ENCODE data around the gene PCDHGC3. TPM values are rescaled to one million over a fixed set of nuclear protein-coding genes. Genes with fewer than 3 reads are reported as not detected.

PCDHGC3 gene
- total and polyA plus RNA-seq, 3 donors from 2014 or later, result 14.5 to 61.1 (median 29.4) TPM

DNA sequence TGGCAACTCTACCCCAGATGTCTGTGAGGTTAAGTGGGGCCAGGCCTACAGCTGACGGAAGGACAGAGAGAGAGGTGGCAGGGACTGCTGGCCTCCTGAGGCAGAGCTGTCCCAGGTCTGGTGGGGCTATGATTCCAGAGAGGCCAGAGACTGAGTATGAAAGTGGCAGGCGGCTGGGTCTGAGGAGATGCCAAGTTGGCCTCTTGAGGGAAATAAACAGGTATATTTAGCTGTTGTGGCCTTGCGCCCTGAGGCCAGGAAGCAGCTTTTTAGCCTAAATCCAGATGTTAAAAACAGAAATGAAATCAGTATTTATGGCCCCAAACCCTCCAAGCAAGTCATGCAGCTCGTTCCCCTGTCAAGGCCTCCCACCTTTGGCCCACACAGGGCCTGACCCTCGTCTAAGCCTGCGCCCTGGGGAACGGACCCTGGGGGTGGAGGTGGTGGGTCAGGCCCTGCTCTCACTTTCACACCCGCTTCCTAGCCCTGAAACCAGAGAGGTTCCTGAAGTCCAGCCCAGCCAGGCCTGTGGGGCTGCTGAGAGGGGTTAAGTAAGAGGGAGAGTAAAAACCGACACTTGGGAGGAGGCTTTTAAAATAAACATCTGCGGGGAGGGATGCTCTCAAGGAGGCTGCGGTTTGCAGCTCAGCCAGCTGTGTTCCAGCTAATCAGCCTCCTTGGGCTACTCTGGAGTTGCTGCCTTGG is 31.8 kb downstream of the PCDHGC3 start:
- Histone ChIP-seq H3K9me3 (no peaks in the 10 kb centered on the region), H3K27me3 (no peaks in the 10 kb centered on the region), H3K27ac (peak overlapping the region; percentile 27 to 71), H3K4me1 (peaks cover 14% of the 10 kb centered on the region), H3K4me3 (no peak overlapping the region), H3K36me3 (ENCODE audit: low read depth, missing control alignments) (no peaks in the 10 kb centered on the region)
- intact Hi-C loops (cut with DNase I; ENCODE audit: low total_unique reads), result no loop called here
- TF ChIP-seq, protein P1, sequence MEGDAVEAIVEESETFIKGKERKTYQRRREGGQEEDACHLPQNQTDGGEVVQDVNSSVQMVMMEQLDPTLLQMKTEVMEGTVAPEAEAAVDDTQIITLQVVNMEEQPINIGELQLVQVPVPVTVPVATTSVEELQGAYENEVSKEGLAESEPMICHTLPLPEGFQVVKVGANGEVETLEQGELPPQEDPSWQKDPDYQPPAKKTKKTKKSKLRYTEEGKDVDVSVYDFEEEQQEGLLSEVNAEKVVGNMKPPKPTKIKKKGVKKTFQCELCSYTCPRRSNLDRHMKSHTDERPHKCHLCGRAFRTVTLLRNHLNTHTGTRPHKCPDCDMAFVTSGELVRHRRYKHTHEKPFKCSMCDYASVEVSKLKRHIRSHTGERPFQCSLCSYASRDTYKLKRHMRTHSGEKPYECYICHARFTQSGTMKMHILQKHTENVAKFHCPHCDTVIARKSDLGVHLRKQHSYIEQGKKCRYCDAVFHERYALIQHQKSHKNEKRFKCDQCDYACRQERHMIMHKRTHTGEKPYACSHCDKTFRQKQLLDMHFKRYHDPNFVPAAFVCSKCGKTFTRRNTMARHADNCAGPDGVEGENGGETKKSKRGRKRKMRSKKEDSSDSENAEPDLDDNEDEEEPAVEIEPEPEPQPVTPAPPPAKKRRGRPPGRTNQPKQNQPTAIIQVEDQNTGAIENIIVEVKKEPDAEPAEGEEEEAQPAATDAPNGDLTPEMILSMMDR (IDR thresholded peaks at IDR 0.05), result no peak
- no peak for TF ChIP-seq POLR2A (IDR thresholded peaks at IDR 0.05)
- peak; percentile 57 for DNase-seq
- 41 to 52% methylated on average over 10 to 11 of the region's 11 CpGs for WGBS, 2 donors

DNA sequence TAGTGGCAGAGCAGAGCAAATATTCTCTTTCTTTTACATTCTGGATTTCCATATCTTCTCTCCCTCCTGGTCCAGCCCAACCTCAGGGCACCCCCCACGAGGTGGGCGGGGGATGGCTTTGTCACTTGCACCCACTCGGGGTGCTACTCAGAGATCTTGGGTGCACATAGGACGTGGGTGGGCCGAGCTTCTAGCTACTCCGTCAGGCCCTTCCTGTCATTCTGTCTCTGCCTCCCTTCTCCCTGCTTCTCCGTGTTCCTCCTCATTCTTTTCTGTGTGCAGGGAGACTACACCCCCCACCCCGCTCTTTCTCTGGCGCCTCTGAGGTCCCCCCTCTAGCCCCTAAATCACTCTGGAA is 32.7 kb downstream of the PCDHGC3 start:
- Histone ChIP-seq H3K4me3 (no peak overlapping the region), H3K36me3 (ENCODE audit: low read depth, missing control alignments) (no peaks in the 10 kb centered on the region), H3K9me3 (no peaks in the 10 kb centered on the region), H3K4me1 (peaks cover 14% of the 10 kb centered on the region), H3K27ac (peak overlapping the region; percentile 27 to 71), H3K27me3 (no peaks in the 10 kb centered on the region)
- intact Hi-C loops (cut with DNase I; ENCODE audit: low total_unique reads), result no loop called here
- WGBS, 2 donors, result 26 to 51% methylated on average over 9 of the region's 9 CpGs
- DNase-seq, result no peak
- TF ChIP-seq POLR2A (IDR thresholded peaks at IDR 0.05), result no peak
- TF ChIP-seq, protein P1 (IDR thresholded peaks at IDR 0.05), result no peak

DNA sequence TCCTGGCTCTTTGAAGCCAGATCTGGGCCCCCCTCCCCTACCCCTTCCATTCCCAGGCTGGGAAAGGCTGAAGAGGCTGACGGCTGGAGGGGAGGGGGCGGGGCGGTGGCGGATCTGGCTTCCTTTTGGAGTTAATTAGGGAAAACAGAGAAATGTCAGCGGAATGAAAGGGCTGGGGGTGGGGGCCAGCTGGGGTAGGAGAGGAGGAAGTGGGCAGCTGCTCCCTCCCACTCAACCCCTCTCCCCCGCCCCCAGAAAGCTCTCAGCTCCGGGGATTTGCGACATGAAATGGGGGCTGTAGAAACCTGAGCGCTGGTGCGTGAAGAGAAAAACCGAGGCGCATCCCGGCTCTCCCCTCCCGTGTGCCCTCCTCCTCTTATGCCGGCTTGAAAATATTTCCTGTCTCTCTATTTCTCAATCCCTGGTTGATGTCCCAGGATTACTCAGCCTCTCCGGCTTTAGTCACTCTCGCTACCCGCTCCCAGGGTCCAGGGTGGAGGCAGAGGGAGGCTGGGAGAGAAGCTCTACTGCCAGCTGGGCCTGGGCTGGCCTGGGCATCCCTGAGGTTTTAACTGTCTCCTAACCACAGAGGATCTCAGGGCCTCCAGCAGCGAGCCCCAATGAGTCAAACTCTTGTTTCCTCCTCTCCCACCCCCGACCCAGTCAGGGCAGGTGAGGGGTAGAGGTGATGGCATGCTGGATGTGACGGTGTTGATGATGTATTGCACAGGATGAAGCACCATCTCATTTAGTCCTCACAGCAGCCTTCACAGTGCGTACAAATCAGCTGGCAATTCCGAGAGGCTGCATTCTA is 33.2 kb downstream of the PCDHGC3 start:
- Histone ChIP-seq H3K4me3 (no peak overlapping the region), H3K9me3 (no peaks in the 10 kb centered on the region), H3K27me3 (no peaks in the 10 kb centered on the region), H3K36me3 (ENCODE audit: low read depth, missing control alignments) (no peaks in the 10 kb centered on the region), H3K27ac (peak overlapping the region in 1 of 2 donors; percentile 71), H3K4me1 (peaks cover 18% of the 10 kb centered on the region)
- 32 to 48% methylated on average over 21 to 23 of the region's 23 CpGs for WGBS, 2 donors
- TF ChIP-seq, protein P1 (IDR thresholded peaks at IDR 0.05), result no peak
- no peak for TF ChIP-seq POLR2A (IDR thresholded peaks at IDR 0.05)
- DNase-seq, result no peak
- intact Hi-C loops (cut with DNase I; ENCODE audit: low total_unique reads), result no loop called here

DNA sequence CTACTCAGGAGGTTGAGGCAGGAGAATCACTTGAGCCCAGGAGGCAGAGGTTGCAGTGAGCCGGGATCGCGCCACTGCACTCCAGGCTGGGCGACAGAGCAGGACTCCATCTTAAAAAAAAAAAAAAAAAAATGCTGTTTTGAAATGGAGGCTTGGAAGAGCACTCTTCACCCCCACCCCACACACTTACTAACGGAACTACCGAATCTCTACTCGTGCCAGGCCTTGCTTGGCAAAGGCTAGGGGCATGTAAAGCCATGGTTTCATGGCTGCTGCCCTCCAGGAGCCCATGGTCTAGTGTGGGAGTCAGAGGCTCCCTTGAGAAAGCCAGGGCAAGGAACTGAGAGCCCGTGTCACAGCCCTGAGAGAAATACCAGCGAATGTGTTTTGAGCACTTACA is 34.4 kb downstream of the PCDHGC3 start:
- DNase-seq, result no peak
- Histone ChIP-seq H3K27ac (no peak overlapping the region), H3K36me3 (ENCODE audit: low read depth, missing control alignments) (no peaks in the 10 kb centered on the region), H3K27me3 (no peaks in the 10 kb centered on the region), H3K4me1 (peaks cover 23% of the 10 kb centered on the region), H3K4me3 (no peak overlapping the region), H3K9me3 (no peaks in the 10 kb centered on the region)
- 89 to 92% methylated on average over 9 of the region's 9 CpGs for WGBS, 2 donors
- intact Hi-C loops (cut with DNase I; ENCODE audit: low total_unique reads), result loop anchor here (5.0 kb wide), 1 partner anchor 33 kb away; the partner anchor contains the start of gene PCDHGC3
- TF ChIP-seq, protein P1 (IDR thresholded peaks at IDR 0.05), result no peak
- no peak for TF ChIP-seq POLR2A (IDR thresholded peaks at IDR 0.05)

Data from testis (tissue), 3 donors.